ENCODE results near the gene CHTF8.

CHTF8 gene

DNA sequence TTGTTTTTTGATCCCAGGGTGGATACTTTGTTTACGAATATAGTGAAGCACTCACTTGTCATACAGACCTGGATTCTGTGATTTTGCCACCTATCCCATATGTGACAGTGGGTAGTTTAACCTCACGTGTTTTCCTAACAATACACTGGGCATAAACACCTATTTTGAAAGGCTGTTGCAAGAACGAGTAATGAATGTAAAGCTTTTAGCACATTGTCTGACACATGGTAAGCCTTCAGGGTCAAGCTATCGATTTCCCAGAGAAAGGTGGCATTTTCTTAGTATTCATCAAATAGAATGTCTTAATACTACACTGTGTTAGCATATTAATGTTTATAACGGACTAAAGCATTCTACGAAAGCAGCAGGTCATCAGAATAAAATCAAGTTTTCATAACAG, 1.9 kb downstream of the CHTF8 start:
- TF ChIP-seq RAD21 (IDR thresholded peaks at IDR 0.05; ENCODE audit: low read depth), result no peak
- no peak for TF ChIP-seq EGR1 (IDR thresholded peaks at IDR 0.05)
- no peak for TF ChIP-seq TAF1 (IDR thresholded peaks at IDR 0.05; ENCODE audit: low read depth)
- TF ChIP-seq NFIC (IDR thresholded peaks at IDR 0.05), result no peak
- TF ChIP-seq, protein P1, sequence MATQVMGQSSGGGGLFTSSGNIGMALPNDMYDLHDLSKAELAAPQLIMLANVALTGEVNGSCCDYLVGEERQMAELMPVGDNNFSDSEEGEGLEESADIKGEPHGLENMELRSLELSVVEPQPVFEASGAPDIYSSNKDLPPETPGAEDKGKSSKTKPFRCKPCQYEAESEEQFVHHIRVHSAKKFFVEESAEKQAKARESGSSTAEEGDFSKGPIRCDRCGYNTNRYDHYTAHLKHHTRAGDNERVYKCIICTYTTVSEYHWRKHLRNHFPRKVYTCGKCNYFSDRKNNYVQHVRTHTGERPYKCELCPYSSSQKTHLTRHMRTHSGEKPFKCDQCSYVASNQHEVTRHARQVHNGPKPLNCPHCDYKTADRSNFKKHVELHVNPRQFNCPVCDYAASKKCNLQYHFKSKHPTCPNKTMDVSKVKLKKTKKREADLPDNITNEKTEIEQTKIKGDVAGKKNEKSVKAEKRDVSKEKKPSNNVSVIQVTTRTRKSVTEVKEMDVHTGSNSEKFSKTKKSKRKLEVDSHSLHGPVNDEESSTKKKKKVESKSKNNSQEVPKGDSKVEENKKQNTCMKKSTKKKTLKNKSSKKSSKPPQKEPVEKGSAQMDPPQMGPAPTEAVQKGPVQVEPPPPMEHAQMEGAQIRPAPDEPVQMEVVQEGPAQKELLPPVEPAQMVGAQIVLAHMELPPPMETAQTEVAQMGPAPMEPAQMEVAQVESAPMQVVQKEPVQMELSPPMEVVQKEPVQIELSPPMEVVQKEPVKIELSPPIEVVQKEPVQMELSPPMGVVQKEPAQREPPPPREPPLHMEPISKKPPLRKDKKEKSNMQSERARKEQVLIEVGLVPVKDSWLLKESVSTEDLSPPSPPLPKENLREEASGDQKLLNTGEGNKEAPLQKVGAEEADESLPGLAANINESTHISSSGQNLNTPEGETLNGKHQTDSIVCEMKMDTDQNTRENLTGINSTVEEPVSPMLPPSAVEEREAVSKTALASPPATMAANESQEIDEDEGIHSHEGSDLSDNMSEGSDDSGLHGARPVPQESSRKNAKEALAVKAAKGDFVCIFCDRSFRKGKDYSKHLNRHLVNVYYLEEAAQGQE (IDR thresholded peaks at IDR 0.05; ENCODE audit: low read depth), result no peak
- TF ChIP-seq TCF12 (IDR thresholded peaks at IDR 0.05; ENCODE audit: low read depth), result no peak
- no peak for TF ChIP-seq CREB1 (IDR thresholded peaks at IDR 0.05; ENCODE audit: low read depth)
- no peak for TF ChIP-seq USF1 (IDR thresholded peaks at IDR 0.05)

DNA sequence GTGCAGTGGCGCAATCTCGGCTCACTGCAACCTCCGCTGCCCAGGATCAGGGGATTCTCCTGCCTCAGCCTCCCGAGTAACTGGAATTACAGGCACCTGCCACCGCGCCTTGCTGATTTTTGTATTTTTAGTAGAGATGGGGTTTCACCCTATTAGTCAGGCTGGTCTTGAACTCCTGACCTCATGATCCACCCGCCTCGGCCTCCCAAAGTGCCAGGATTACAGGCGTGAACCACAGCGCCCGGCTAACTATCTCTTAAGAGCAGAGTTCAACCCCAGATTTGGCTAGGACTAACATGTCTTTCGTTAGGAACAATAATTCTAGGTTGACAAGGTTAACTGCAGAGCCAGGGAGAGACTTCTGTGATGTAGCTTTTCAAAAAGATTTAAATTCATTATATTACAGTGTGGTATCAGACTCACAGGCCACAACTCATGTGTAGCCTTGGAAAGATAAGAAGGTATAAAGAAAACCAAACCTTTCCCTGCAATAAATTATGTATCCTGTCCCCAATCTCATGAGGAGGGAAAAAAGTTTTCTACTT, 4.3 kb downstream of the CHTF8 start:
- no peak for TF ChIP-seq EP300 (IDR thresholded peaks at IDR 0.05; ENCODE audit: borderline replicate concordance)
- TF ChIP-seq CREB1 (IDR thresholded peaks at IDR 0.05; ENCODE audit: low read depth), result no peak
- no peak for TF ChIP-seq FOXM1 (IDR thresholded peaks at IDR 0.05; ENCODE audit: borderline replicate concordance, low read depth)
- TF ChIP-seq YY1 (IDR thresholded peaks at IDR 0.05; ENCODE audit: low read depth), result no peak
- TF ChIP-seq, protein P2, sequence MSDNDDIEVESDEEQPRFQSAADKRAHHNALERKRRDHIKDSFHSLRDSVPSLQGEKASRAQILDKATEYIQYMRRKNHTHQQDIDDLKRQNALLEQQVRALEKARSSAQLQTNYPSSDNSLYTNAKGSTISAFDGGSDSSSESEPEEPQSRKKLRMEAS (IDR thresholded peaks at IDR 0.05), result no peak
- no peak for TF ChIP-seq EGR1 (IDR thresholded peaks at IDR 0.05)
- TF ChIP-seq, protein P1 (IDR thresholded peaks at IDR 0.05; ENCODE audit: low read depth), result no peak
- TF ChIP-seq ZBTB7A (IDR thresholded peaks at IDR 0.05; ENCODE audit: low read depth), result no peak
- TF ChIP-seq NFIC (IDR thresholded peaks at IDR 0.05), result no peak
- no peak for TF ChIP-seq TEAD4 (IDR thresholded peaks at IDR 0.05)
- TF ChIP-seq USF1 (IDR thresholded peaks at IDR 0.05), result no peak
- no peak for TF ChIP-seq TAF1 (IDR thresholded peaks at IDR 0.05; ENCODE audit: low read depth)
- no peak for TF ChIP-seq CEBPB (IDR thresholded peaks at IDR 0.05)

DNA sequence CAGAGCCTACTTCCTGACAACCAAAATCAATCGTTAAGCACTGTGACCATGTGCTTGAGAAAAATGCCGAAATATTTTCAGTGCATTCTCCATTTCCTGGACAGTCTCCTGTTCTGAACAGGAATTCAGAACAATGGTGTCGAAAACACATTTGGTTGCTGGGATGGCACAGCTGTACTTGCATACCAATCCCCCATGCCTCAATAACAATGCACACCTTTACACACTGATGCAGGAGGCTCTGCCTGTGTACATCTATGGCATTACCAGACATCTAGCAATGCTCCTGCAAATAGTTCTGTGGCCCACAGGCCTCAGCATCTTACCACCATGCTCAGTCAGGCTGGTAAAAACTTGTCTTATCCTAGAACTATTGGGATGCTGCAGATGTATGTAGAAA, 6.2 kb downstream of the CHTF8 start:
- TF ChIP-seq TCF12 (IDR thresholded peaks at IDR 0.05; ENCODE audit: low read depth) (no peak), YY1 (IDR thresholded peaks at IDR 0.05; ENCODE audit: low read depth) (no peak), USF1 (IDR thresholded peaks at IDR 0.05) (no peak), CEBPB (IDR thresholded peaks at IDR 0.05) (no peak), RAD21 (IDR thresholded peaks at IDR 0.05; ENCODE audit: low read depth) (no peak), TAF1 (IDR thresholded peaks at IDR 0.05; ENCODE audit: low read depth) (no peak), CREB1 (IDR thresholded peaks at IDR 0.05; ENCODE audit: low read depth) (no peak), FOXM1 (IDR thresholded peaks at IDR 0.05; ENCODE audit: borderline replicate concordance, low read depth) (no peak), TEAD4 (IDR thresholded peaks at IDR 0.05) (no peak), NFIC (IDR thresholded peaks at IDR 0.05) (no peak), ZBTB7A (IDR thresholded peaks at IDR 0.05; ENCODE audit: low read depth) (no peak), EGR1 (IDR thresholded peaks at IDR 0.05) (no peak), EP300 (IDR thresholded peaks at IDR 0.05; ENCODE audit: borderline replicate concordance) (no peak)
- TF ChIP-seq, protein P1 (IDR thresholded peaks at IDR 0.05; ENCODE audit: low read depth), result no peak
- TF ChIP-seq, protein P2 (IDR thresholded peaks at IDR 0.05), result no peak

GRCh38 chr16:69123910-69124309, 8.5 kb downstream of the CHTF8 start:
- TF ChIP-seq EGR1 (IDR thresholded peaks at IDR 0.05), result no peak
- TF ChIP-seq RAD21 (IDR thresholded peaks at IDR 0.05; ENCODE audit: low read depth), result peak; percentile 59

Data from Ishikawa (cell line).